ENCODE results near the gene MOB3C.

Gene MOB3C

DNA sequence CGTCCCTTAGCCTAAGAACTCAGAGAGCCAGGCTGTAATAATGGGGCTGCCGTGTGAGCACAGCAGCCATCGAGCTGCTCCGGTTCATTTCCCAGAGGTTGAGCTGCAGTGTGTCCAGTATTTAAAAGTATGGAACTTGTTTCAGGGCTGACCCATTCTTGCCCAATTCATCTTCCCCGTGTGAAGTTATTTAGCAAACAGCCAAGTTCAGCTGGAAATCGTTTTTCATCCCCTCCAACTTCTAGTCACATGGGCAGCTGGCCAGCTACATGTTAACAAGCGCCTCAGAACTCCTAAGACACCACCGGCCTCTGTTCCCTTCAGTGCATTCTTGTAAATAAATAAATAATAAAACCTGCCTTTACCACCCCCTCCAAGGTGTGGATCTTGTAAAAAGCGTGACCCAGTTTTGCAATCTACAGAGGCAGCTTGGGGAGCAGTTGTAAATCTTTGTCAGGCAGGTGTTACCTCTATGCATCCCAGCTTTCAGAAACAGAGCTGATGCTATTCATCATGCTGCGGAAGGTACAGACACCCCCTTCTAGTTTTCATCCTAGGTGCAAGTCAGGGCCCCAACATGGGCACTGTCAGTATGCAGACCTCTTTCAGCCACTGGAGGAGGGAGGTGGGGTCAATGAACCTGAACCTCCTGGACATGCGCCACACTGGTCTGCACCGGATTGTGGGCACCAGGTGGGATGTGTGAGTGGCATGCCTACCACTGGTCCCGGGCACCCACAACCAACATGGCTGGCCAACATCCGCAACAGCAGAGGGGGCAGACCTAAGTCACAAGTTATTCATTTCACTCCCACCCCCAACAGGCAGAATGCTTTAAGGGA lies 46.5 kb downstream of the MOB3C start:
- peak; percentile 5 for DNase-seq

DNA sequence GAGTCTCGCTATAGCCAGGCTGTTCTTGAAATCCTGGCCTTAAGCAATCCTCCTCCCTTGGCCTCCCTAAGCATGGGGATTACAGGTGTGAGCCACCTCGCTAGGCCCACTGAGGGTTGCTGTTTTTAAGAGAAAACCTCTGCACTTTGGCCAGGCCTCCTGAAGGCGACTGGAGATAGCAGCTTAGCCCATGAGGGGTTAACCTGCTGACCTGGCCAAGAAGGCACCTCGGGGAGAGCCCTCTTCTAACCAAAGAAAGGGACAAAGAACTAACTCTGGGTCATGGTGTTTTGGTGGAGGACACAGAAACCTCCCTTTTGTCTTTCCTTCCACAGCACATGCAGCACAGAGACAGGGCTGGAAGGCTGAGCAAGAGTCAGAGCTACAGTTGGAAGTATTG lies 47.5 kb downstream of the MOB3C start:
- no peak for DNase-seq

DNA sequence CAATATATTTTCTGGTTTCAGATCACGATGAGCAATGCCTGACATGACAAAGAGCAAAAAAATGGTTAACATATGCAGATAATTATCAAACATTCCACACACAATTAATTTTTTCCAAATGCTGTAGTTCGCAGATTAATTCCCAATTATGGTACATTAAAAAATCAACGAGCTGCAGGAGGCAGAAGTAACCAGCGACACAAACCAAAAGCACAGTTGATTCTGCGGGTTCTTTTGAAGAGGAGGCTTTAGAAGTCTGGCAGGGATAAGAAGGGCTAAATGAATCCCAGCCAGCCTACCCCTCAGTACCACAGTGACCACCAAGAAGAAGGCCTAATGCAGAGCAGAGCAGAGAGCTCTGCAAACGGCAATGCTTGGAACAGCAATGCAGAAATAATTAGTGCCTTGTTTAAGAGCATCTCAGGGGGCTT lies 48.1 kb downstream of the MOB3C start:
- peak; percentile 53 for DNase-seq

DNA sequence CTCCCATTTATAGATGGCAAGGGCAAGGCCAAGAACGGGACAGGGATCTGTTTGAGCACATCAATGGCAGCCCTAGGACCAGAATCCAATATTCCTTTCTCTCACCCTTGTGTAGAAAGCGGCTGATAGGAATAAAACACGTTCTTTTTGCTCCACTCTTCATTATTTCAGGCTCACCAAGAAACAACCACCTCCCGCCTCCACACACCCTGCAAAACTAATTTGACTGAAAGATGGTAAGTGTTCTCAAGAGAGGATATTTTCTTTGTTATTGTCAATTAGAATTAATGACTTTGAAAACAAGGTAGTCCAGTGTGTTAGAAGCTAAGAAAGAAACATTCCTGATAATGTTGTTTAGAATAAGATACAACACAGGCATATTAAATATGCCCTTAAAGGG lies 53.3 kb downstream of the MOB3C start:
- no peak for DNase-seq

DNA sequence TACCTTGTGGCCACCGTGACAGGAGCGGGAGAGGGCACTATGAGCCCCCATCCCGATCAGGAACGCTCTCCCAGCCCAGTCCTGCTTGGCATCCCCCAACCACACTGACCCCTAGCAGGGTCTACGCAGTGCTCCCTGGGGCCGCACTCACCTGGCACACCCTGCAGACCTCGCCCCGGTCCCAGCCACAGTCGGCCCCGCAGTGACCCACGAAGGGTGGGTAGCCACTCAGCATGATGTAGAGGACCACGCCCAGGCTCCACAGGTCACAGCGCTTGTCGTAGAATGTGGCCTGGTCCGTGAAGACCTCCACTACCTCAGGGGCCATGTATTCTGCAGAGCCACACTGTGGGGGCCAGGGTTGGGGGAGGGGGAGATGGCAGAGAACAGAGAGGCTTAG lies 54.1 kb downstream of the MOB3C start:
- no peak for DNase-seq

DNA sequence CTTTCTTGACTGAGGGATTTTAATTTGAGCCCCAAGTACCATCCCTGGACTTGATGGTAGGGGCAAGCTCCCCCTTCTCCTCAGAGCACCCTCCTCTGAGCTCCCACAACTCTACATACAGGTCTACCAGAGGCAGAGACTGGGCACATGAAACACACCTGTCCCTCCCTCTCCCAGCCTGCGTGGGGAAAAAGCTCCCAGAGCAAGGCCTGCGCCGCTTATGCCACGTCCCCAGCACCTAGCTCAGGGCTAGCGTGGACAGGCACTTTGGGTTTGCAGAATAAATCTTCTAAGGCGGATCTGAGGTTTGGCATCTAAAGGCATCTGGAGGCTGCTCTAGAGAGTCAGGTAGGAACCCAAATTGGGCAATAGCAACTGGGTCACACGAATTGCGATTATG lies 57.6 kb downstream of the MOB3C start:
- DNase-seq: no peak

DNA sequence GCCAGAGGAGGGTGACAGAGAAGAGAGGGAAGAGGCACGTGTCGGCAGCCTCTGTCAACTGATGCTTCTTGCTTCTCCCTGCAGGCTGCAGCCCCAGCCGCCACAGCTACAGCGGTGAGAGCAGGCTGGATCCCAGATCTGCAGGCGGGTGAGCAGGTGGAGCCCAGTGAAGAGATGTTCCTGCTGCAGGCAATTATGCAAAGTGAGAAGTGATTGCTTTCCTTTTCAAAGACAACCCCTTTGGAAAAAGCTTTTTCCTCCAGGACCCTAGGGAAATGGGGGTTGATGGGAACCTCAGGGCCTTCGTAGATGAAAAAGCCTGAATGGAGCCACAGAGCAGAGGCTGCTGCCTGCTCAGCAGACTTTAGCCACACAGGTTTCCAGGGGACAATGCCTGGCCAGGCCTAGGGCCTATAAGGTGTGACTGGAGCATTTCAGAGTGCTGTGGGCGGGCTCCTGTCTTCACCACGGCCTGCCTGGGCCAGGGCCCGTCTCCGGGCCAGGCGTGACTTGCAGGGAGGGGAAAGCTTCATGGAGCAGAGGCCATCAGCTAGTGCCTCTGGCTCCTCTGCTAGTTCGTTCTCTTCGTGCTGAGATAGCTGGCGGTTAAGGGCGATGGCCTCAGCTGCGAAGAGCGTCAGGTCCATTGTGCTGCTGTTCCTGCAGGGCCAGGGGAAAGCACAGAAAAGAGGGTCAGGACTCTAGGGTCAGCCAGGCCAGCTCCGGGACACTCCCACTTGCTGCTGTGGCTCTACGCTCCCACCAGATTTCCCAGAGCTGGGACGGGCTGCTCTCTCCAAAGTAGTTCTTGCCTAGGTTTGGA lies 58.3 kb downstream of the MOB3C start:
- no peak for DNase-seq
